ENCODE measurements around the gene FAM131B.

DNA sequence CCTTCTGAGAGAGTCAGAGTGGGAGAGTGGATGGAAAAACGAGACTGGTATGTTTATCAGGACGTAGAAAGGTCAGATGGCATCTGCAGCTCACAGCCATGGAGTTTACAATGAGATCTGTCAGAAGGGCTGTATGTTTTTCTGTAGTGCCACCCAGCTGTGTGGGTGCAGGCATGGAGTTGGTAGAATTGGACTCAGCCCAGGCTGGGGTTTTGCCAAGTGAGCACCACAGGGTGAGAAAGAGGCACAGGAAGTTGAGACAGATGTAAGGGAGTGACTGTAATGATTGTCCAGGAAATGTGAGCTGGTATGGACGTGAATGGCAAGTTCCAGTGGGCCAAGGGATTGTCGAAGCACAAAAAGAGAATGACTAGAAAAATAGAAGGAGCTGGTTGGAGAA is 9.6 kb upstream of the FAM131B start:
- TF ChIP-seq ELF4 (IDR thresholded peaks at IDR 0.05) (no peak), NFRKB (IDR thresholded peaks at IDR 0.05) (no peak), TARDBP (IDR thresholded peaks at IDR 0.05) (no peak), FOXK2 (IDR thresholded peaks at IDR 0.05) (no peak), ZNF384 (IDR thresholded peaks at IDR 0.05) (no peak), BHLHE40 (IDR thresholded peaks at IDR 0.05; ENCODE audit: borderline replicate concordance) (no peak), L3MBTL2 (conservative IDR thresholded peaks at IDR 0.05) (no peak), SP1 (IDR thresholded peaks at IDR 0.05) (no peak), FOXM1 (IDR thresholded peaks at IDR 0.05; ENCODE audit: borderline replicate concordance) (no peak), HDGF (IDR thresholded peaks at IDR 0.05; ENCODE audit: borderline replicate concordance) (no peak), LEF1 (IDR thresholded peaks at IDR 0.05; ENCODE audit: borderline replicate concordance) (no peak)
- TF ChIP-seq, protein P1, sequence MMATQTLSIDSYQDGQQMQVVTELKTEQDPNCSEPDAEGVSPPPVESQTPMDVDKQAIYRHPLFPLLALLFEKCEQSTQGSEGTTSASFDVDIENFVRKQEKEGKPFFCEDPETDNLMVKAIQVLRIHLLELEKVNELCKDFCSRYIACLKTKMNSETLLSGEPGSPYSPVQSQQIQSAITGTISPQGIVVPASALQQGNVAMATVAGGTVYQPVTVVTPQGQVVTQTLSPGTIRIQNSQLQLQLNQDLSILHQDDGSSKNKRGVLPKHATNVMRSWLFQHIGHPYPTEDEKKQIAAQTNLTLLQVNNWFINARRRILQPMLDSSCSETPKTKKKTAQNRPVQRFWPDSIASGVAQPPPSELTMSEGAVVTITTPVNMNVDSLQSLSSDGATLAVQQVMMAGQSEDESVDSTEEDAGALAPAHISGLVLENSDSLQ (IDR thresholded peaks at IDR 0.05) = no peak

Measured in HEK293T (cell line).